Amniotic epithelial cell (primary cell): Measurements from ENCODE around the gene IQCF2.
A peak's percentile ranks its signal among the peaks of the same experiment; 100 is the strongest.
"Not testable (repeated sequence)": the region's sequence is repeated elsewhere in the genome, so short reads cannot be mapped to it uniquely, and the experiment has no call there.

ENCODE experiments used
- DNase-seq: peaks from one replicate; pipeline ENCODE4 v3.0.0-alpha.2; 2010; ENCODE audit warnings: low read depth

Gene IQCF2

DNA sequence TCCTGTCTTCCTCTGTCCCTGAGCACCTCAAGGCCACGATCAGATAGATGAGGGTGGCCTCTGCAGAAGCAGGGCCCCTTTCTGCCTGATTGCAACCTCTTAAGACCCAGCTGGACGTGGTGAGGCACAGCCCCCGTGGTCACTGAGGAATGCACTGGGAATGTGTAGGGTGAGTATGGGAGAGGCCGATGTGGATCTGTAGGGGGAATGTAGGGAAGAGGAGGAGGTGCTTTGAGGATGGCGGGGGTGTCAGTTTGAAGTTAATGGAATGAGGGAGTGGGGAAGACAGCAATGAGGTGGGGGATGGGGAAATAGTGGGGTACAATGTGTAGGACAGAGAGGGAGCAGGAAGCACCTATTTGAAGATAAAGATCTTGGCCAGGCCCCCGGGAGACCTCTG is 14.8 kb downstream of the IQCF2 start:
- no peak for DNase-seq

DNA sequence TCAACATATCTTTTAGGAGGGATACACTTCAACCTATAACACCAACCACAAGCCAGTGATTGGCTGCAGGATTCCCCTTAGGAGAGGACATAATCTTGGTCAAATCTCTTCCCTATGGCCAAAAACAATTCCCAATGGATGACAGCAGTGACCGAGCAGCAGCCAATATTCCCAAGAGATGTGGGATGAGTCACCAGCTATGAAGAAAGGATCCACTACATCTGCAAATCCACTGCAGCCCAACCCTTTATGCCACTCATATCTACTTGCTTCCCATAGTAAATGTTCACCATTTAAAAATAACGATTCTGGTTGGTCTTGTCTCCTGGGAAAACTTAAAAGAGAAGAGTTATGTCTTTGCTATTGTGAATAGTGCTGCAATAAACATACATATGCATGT is 18.5 kb downstream of the IQCF2 start:
- DNase-seq: no peak

DNA sequence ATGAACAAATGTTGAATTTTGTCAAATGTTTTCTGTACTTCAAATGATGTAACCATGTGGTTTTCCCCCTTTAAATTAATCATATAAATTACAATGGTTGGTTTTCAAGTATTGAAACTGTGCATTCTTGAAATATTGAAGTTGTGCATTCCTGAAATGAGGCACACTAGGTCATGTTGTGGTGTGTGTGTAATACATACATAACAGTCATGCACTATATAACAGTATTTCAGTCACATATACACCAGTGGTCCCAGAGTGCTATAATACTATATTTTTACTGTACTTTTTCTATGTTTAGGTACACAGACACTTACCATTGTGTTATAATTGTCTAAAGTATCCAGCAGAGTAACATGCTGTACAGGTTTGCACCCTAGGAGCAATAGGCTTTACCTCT is 25.0 kb downstream of the IQCF2 start:
- no peak for DNase-seq

DNA sequence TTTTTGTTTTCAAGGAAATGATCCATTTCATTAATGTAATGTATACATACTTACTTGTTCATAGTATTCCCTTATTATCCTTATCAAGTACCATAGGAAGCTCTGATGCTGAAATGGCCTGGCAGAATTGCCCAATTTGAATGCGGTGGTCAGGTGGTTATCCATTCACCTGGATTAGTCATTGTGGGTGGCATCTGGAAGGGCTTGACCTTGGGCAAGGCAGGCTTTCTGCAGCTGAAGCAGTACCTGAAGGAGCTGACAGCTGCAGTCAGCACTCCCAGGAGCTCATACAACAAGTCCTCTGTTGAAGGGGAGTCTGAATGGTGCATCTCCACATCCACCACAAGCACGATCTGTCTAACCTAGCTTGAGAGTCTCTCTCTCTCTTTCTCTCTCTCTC is 26.2 kb downstream of the IQCF2 start:
- DNase-seq: no peak

DNA sequence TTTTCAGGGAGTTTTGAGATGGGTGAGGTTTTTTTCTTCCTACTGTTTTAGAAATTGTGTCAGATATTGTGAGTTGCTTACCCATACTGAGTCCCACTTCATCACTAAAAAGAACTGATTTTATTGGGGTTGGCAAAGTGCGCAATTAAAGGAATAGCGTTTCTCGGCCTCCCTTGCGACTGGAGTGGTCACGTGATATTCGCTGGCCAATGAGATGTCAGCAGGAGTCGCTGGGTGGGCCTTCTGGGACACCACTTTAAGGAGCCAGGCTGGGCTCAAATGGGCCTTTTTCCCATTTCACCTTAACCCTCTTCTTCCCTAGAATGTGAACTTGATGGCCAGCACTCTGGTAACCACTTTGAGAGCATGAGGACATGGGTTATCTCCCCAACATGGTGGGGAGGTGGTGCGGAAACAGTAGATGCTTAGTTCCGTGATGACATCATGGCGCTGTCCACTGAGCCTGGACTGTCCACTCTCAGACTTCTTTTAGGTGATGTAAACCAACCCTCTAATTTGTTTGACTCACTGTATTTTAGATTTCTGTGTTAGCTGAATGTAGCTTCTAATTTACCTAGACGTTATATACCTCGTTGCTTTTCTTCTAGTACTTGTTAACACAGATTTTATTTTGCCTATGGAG is 27.2 kb downstream of the IQCF2 start:
- DNase-seq: no peak

DNA sequence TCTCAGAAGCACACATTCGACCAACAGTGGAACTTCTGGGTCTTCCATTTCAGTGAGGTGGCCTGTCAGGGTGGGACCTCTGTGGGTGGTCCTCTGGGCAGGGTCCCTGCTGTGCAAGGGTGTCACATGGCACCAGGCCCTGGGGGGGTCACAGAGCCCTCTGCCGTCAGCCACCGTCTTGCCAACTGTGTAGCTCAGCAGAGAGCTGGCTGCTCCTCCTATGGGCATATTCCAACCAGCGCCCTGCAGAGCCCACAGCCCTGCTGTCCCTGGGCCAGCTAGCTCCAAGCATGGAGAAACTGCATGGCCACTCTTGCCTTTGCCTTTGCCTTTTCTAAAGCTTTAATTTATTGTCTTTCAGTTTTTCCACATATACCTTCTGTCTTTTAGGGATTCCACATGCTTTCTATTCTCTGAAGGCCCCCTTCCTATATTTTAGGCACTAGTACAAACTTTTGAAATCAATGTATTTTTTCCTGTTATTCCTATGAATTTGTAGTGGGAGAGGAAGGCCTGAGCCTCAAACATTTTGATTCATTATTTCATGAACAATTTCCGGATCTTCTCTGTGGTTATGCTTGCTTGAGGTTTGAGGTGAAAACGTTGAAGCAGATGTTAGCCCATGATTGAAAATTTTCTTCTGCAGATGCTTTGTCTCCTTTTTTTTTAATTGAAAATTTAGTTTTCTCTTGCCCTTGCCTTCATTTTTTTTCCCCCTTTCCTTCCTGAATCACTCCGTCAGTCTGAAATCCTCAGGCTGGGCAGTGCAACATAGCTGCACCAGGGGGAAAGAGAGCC is 30.0 kb downstream of the IQCF2 start:
- no peak for DNase-seq

DNA sequence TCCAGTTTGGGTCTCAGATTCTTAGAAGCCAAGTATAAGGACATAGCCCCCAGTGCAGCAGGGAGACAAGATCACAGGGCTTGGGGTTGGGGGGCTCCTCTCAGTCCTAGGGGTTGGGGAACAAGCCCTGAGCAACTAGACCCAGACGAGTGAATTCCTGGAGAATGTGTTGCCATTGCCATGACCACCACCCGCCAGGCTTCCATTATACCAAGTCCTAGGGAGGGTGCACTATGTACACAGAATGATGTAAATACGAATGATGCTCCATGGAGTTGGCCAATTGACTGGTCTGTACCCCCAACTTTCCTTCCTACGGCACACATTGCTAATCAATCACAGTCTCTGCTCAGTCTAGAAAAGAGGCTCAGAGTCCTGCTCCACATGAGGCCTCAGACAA is 33.0 kb downstream of the IQCF2 start:
- no peak for DNase-seq

DNA sequence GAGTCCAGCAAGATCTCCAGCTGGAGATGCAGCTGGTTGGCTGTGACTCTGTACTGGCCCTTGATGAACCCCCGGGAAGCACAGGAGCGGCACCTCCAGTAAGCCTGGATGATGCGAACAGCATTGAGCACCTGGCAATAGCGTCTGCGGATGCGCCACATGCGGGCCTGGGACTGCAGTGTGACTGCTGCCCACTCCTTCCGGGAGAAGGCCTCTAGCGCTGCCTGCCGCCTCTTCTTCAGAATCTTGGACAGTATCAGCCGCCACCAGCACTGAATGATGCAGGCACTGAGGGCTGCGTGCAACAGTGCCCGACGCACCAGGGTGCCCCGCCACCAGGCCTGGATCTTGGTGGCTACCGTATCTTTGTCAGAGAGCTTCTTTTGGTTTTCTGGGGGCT is 33.5 kb downstream of the IQCF2 start:
- no peak for DNase-seq

DNA sequence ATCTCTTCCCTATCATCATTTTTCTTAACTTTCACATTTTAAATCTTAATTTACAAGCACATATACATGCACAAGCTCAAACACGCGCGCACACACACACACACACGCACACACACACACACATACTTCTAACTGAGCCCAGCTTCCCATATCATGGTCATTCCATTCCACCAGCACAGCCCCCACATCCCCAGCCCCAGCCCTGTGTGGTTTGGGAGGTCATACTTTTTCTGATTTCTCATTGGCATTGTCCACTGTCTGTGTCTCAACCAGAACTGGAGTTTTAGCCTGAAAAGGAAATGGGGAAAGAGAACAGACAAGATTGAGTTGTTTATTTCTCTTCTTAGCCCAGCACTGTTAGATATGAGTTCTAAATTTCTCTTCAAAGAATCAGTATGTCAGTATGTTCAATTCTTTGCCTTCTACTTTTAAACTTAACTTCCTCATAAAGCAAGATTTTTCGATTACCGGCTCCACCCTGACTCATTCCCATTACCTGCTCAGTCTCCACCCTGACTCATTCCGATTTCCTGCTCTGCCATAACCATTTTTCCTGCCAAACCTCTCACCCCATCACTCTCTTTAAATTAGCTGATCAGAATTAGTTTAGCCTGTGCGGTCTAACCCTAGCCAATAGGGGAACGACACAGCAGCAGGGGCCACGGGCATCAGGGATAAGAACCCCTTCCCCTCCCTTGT is 35.3 kb downstream of the IQCF2 start:
- peak; percentile 4 for DNase-seq

DNA sequence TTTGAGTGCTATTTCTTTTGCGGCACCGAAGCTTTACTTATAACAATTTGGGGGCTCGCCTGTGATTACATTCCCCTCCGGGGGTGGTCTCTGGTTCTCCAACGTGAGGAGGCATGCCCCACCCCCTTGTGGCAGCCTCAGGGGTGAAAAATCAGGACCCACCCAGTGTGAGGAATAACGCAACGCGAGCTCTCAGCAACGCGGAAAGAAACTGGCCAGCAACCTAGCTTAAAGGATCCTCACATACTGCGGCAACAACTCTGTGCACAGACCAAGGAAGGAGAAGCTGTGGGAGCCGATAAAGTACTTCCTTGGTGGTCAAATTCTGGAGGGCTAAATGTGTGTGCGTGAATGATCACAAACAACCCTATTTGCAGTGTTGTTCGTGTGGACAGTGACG is 36.0 kb downstream of the IQCF2 start:
- no peak for DNase-seq

DNA sequence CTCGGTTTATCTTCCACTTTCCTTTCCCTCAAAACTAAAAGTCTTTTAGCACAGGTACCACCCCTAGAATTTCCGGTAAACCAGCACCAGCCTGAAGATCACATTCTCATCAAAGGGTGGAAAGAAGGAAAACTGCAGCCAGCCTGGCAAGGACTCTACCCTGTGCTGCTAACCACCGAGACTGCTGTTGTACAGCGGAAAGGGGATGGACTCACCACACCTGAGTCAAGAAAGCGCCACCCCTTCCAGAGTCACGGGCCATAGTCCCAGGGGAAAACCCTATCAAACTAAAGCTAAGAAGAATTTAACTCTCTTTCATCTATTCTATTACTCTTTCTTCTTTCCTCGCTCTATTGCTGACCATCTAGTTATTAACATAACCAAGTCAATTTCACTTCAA is 38.6 kb downstream of the IQCF2 start:
- not testable (repeated sequence) for DNase-seq

DNA sequence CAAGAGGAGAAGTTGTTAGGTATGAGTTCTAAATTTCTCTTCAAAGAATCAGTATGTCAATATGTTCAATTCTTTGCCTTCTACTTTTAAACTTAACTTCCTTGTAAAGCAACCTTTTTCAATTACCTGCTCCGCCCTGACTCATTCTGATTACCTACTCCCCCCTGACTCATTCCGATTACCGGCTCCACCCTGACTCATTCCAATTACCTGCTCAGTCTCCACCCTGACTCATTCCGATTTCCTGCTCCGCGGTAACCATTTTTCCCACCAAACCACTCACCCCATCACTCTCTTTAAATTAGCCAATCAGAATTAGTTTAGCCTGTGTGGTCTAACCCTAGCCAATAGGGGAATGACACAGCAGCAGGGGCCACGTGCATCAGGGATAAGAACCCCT is 40.9 kb downstream of the IQCF2 start:
- not testable (repeated sequence) for DNase-seq

DNA sequence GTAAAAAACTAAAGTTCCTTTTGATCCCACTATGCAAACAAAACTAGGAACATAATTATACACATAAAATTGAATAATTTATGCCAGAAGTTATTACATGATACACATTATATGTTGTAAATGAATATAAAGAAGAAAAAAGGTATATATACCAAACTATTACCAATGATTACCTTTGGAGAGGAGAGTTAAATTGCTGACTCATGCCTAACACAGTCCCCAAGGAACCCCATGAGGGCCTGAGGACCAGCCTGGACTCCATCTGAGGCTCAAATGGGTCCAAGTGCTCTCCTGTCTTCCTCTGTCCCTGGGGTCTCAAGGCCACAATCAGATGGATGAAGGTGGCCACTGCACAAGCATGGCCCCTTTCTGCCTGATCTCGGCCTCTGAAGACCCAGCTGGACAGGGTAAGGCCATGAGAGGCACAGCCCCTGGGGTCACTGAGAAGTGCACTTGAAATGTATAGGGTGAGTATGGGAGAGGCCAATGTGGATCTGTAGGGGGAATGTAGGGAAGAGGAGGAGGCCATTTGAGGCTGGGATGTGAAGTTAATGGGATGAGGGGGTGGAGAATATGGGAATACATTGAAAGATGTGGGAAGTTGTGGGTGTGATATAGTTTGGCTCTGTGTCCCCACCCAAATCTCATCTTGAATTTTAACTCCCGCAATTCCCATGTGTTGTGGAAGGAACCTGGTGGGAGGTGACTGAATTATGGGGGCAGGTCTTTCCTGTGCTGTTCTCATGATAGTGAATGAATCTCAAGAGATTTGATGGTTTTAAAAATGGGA is 42.8 kb downstream of the IQCF2 start:
- no peak for DNase-seq

DNA sequence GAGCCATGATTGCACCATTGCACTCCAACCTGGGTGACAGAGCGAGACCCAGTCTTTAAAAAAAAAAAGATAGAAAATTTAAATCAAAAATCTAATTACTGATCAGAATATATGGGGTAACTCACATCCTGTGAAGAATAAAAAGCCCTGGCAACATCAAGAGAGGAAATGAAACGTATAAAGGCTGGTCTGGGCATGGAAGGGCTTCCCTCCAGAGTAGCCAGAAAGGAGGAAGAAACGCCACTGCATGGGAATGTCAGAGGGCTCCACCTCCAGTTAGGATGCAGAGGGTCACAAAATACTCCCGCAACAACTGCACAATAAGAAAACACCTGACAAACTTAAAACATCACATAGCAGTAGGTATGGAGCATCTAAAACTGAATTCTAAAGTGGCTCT is 46.6 kb downstream of the IQCF2 start:
- no peak for DNase-seq
